HG03135 (cell line): ENCODE data around the gene ERVW-1.

ENCODE experiments used
- ATAC-seq: cut with Tn5 transposase; IDR thresholded peaks from one replicate; pipeline ENCODE4 v1.9.1; 2021; ENCODE audit warnings: mild to moderate bottlenecking, moderate library complexity; ENCODE audit not compliant: unreplicated experiment

The ERVW-1 gene

GRCh38 chr7:92432299-92432946 is 45.3 kb downstream of the ERVW-1 start:
- ATAC-seq = no peak

DNA sequence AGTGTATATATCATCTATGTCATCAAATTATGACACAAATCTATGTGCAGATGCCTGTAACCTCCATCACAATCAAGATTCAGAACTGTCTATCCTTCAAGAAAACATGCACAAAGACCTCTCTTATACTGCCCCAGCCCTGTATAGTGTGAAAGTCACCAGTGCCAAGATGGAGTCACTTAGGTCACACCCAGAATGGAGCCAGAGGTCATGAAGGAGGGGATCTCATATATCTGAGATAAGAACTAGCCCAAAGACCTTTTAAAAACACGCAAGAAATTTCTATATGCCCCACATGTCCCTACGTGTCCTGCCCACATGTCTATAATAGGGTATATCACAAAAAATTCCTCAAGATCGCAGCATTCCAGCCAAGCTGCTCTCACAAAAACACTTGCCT is 50.6 kb downstream of the ERVW-1 start:
- ATAC-seq = no peak

DNA sequence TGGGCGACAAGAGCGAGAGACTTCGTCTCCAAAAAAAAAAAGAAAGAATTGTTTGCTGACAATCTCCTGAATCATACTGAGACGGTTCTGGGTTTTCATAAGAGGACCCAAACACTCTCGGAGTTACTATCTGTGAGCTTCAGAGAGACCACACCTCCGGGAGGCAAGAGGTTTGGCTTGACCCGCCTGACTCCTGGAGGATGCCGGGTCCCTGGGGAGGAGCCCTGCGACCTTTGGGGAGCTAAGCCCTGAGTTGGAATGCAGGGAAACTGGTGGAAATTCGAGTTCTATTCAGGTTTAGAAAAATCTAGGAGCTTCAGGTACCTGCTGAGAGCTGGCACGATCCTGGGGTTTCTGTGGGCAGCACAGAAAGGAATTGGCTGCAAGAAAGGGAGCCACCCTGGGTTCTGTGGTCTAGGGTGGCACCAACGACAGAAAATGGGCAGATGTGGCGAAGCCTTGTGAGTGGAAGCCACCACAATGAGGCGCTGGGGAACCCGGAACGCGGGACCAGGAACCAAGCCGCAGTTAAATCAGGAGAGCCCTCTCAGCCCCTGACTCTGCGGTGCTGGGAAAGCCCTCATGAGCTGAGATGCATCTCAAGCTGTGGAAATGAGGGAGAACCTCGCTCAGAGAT is 52.3 kb downstream of the ERVW-1 start:
- no peak for ATAC-seq

- ATAC-seq = no peak
Observed at GRCh38 chr7:92423710-92424131, 54.0 kb downstream of the ERVW-1 start.

DNA sequence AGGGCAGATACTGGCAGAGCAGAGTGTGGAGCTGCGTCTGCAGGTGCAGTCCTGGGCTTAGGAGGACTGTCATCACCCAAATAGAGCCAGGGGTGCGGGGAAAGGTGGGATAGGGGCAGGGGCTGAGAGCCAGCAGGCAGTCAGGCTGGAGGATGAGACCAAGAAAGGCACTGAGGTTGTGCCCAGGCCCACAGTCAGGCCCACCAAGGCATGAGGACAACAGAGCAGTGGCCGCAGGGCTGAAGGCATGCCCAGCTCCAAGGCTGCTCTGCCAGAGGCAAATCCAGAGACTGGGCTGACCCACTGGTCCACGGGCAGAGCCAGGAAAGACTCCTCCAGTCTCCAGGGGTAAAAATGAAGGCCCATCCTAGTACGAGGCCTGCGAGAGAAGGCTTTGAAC is 54.8 kb downstream of the ERVW-1 start:
- no peak for ATAC-seq

GRCh38 chr7:92421676-92422435 is 55.9 kb downstream of the ERVW-1 start:
- ATAC-seq = no peak
